ENCODE results near the gene KCNC1. TPM values are rescaled to one million over a fixed set of nuclear protein-coding genes. Genes with fewer than 3 reads are reported as not detected.

KCNC1 gene
- total RNA-seq, 2 experiments from 2014 or later, result not detected

DNA sequence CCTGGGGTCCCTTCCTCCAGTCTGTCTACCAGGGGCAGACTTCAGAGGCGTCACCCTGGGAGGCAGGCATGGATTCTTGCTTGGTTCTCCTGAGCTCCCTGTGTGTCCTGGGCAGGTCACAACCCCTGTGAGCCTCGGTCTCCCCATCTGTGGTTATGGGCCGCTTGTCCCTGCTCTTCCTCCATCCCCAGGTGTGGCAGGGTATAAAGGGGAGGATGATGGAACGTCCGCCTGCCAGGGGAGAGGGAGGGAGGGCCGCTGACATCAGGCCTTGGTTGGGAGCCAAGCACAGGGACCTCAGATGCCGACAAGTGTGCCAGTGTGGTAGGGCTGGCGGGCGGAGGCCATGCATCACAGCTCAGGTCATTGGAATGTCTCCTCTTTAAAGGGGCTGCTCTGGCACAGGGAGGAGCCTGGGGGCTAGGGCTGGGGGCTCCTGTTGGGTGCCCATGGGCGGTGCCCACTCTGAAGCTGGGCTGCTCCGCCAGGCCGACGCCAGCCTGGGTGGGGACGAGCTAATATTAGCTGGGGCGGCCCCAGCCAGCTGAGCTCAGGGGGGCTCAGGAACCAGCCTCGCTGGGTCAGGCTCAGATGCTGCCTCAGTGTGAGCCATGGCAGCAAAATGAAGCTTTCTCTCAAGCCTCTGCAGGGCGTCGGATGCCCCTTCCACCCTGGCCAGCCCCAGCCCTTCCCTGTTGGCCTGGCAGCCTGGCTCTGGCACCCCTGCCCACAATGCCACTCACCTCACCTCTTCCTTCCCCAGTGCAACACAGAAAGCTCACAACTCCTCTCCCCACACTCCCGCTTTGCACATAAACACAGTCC lies 12.8 kb downstream of the KCNC1 start:
- ATAC-seq, result no peak
- H3K27ac Mint-ChIP-seq, result no peak overlapping the region
- CTCF ChIA-PET, result interaction anchor here (1.4 to 1.5 kb wide), 2 partner anchors 16 kb away, joined by 3 to 7 read pairs; no protein-coding TSS in a partner anchor

DNA sequence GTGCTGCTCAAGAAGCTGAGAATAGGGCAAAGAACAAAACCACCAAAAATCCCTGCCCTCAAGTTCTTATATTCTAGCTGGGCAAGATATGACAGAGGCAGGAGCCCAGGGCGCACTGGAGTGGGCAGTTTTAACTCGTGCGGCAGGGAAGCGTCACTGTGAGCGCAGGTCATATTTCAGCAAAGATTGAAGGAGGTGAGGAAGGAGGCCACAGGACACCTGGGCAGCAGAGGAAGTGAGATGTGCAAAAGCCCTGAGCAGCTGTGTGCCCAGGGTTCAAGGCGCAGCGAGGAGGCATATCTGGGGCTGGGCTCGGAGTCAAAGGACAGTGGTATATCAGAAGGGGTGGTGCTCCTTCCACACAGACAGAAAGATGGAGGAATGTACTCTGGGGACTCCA lies 13.5 kb downstream of the KCNC1 start:
- no peaks in the 10 kb centered on the region for H3K9me3 Mint-ChIP-seq (ENCODE audit: low read depth)
- ATAC-seq, result no peak
- H3K36me3 Mint-ChIP-seq, result no peaks in the 10 kb centered on the region
- no peak overlapping the region for H3K27ac Mint-ChIP-seq
- H3K4me3 Mint-ChIP-seq, result no peak overlapping the region
- CTCF ChIA-PET, result interaction anchor here (1.4 kb wide), 1 partner anchor 17 kb away, joined by 3 read pairs; no protein-coding TSS in a partner anchor
- H3K27me3 Mint-ChIP-seq, result peaks cover 6% of the 10 kb centered on the region
- DNase-seq, result no peak
- no peaks in the 10 kb centered on the region for H3K4me1 Mint-ChIP-seq

More for the DNA sequence above, 12.8 kb downstream of the KCNC1 start:
- Mint-ChIP-seq H3K4me1 (no peaks in the 10 kb centered on the region), H3K27me3 (peaks cover 6% of the 10 kb centered on the region), H3K9me3 (ENCODE audit: low read depth) (no peaks in the 10 kb centered on the region), H3K36me3 (no peaks in the 10 kb centered on the region), H3K4me3 (no peak overlapping the region)
- DNase-seq, result no peak

DNA sequence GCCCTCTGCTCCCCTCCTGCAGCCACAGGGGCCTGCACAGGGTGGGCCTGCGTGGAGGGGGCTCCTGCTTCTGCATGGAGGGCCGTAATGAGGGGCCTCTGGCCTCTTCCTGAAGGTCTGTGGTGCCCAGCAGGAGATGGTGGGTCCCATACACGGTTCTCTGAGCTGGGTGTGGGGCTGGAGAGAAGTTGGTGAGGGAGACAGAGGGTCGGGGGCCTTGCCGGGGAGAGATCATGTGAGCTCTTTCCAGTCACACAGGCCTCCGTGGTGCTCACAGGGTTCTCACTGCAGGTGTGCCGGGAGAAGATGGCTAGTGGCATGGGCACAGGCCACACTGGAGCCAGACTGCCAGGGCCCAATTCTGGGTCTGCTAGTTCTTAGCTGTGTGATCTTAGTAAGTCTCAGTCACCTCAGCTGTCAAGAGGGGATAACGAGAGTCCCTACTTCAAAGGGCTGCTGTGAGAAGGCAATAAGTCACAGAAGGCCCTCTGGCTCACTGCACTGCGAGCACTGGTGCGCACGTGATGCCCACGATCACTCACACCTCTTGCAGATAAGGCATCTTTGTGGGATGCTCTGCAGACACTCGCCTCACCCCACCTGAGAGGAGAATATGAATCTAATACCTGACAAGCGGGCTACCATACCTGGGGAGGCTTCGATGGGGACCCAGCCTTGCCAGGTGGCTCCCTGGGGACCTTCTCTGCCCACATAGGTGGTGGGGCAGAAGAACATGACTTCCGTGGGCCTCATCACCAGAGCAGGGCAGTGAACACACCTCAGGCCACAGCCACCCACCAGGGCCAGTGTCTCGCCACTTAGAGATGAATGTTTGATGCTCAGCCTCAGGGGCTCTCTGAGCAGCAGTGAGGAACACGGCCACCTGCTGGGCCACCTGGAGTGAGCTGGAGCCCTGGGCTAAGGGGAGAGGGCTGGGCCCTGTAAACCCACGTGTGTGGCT lies 14.5 kb downstream of the KCNC1 start:
- H3K4me3 Mint-ChIP-seq, result no peak overlapping the region
- ATAC-seq (no peak), DNase-seq (no peak)
- peaks cover 8% of the 10 kb centered on the region for H3K27me3 Mint-ChIP-seq
- H3K36me3 Mint-ChIP-seq, result no peaks in the 10 kb centered on the region
- H3K4me1 Mint-ChIP-seq, result no peaks in the 10 kb centered on the region
- CTCF ChIA-PET, result interaction anchor here (1.4 kb wide), 1 partner anchor 18 kb away, joined by 3 read pairs; no protein-coding TSS in a partner anchor
- H3K9me3 Mint-ChIP-seq (ENCODE audit: low read depth), result no peaks in the 10 kb centered on the region
- H3K27ac Mint-ChIP-seq, result no peak overlapping the region

DNA sequence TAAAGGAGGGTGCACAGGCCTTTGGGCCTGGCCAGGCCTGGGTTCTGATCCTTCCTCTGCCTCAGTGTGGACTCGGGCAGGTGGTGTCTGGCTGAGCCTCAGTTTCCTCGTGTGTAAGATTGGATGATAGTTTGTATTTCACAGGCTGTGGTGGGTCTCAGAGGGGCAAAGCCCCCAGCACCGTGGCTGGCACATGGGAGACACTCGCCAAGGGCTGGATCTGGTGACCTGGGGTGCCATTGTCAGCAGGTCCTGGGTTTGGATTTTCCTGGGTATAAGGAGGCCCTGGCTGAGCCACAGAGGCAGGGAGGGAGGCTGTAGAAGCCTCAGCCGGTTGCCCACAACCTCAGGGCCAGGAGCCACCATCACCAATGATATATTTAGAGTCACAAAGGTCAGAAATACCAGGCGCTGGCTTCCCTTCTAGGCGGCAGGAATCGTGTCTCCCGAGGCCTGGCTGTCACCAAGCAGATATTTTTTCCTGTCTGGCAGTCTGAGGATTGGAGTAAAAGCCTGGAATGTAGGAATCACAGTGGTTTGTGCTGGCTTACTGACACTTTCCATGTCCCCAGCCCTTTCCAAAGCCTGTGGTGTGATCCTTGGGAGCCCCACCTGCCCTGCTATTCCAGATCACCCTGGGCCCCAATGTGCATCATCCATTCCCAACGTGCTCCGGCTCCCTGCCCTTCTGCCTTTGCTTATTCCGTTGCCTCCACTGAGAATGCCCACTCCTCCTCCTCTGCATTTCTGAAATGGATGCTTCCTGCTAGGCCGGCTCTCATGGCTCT lies 15.6 kb downstream of the KCNC1 start:
- CTCF ChIA-PET, result no interaction called here

DNA sequence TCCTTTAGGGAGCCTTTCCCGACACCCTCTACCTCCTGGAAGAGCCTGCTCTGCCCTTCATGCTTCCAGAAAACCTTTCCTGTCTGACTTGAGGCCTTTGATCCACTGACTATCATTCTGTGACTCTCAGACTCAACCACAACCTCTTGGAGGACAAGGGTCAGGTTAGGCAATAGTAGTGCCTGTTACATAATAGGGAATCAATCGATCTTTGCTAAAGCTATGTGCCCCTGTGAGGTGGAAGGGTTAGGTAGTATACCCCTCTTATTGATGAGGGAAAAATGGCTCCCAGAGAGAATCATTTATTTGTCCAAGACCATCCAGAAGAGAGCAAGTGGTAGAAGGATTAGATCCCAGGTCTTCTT lies 16.2 kb downstream of the KCNC1 start:
- Mint-ChIP-seq H3K27me3 (peaks cover 13% of the 10 kb centered on the region), H3K27ac (no peak overlapping the region), H3K4me1 (no peaks in the 10 kb centered on the region), H3K36me3 (no peaks in the 10 kb centered on the region), H3K9me3 (ENCODE audit: low read depth) (no peaks in the 10 kb centered on the region), H3K4me3 (no peak overlapping the region)
- CTCF ChIA-PET, result no interaction called here
- DNase-seq, result no peak
- ATAC-seq, result no peak

More for the DNA sequence above, 15.6 kb downstream of the KCNC1 start:
- no peak for DNase-seq
- H3K4me1 Mint-ChIP-seq, result no peaks in the 10 kb centered on the region
- no peaks in the 10 kb centered on the region for H3K9me3 Mint-ChIP-seq (ENCODE audit: low read depth)
- H3K27ac Mint-ChIP-seq, result no peak overlapping the region
- H3K4me3 Mint-ChIP-seq, result no peak overlapping the region
- no peak for ATAC-seq
- H3K36me3 Mint-ChIP-seq, result no peaks in the 10 kb centered on the region
- H3K27me3 Mint-ChIP-seq, result peaks cover 12% of the 10 kb centered on the region

DNA sequence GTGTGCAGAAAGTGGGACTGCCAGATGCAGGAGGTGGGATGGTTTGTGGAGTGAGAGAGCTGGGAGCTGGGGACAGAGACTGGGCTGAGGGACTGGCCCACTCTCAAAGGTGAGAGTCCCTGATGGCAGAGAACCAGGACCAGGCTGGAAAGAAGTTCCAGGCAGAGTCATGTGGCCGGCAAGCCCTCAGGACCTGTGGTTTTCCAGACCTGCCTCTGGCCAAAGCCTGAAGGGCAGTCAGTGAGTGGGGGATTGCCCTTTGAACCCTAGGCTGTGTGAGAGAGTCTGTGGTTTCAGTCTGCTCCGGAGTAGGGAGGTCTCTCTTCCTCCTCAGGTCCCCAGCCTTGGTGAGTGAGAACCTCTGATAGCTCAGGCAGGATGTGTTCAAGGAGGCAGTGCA lies 17.0 kb downstream of the KCNC1 start:
- CTCF ChIA-PET, result no interaction called here
- H3K27me3 Mint-ChIP-seq, result peaks cover 13% of the 10 kb centered on the region
- no peak overlapping the region for H3K27ac Mint-ChIP-seq
- no peak for ATAC-seq
- H3K9me3 Mint-ChIP-seq (ENCODE audit: low read depth), result no peaks in the 10 kb centered on the region
- no peaks in the 10 kb centered on the region for H3K36me3 Mint-ChIP-seq
- H3K4me3 Mint-ChIP-seq, result no peak overlapping the region
- no peak for DNase-seq
- no peaks in the 10 kb centered on the region for H3K4me1 Mint-ChIP-seq

DNA sequence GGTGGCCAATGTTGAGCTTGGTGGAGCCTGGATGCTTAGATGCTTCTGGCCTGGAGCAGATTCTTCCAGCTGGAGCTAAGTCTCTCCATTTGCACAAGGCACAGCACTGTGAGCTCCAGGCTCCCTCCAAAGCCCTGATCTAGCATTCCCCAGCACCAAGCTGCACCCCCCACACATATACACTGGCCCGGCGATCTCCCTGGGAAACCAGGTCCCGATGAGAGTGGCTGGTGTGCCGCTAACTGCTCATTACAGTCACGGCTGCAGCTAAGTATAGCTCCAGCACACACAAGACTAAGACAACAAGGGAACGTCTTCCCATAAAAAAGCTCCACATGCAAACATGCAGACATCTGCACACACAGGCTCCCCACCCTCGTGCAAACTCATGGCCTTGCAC lies 17.6 kb downstream of the KCNC1 start:
- peaks cover 13% of the 10 kb centered on the region for H3K27me3 Mint-ChIP-seq
- no peaks in the 10 kb centered on the region for H3K9me3 Mint-ChIP-seq (ENCODE audit: low read depth)
- ATAC-seq (no peak), DNase-seq (no peak)
- H3K36me3 Mint-ChIP-seq, result no peaks in the 10 kb centered on the region
- no peak overlapping the region for H3K4me3 Mint-ChIP-seq
- CTCF ChIA-PET, result no interaction called here
- no peaks in the 10 kb centered on the region for H3K4me1 Mint-ChIP-seq
- H3K27ac Mint-ChIP-seq, result no peak overlapping the region

DNA sequence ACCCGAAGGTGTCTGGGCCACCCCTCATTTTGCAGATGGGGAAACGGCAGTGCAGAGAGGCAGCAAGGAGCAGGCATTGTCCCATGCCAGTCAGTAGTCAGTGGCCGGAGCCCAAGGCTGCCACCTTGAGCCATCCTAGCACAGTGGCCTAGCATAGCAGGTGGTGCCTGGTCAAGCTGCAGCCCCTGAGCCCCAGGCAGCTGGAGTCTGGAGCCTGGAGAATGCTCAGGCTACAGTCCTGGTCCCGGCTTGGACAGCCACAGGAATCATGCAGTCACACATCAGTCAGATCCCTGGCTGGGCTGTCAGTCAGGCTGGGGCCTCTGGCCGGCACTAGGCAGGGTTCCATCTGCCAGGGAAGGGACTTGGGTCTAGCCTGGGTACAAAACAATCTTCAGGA lies 18.6 kb downstream of the KCNC1 start:
- Mint-ChIP-seq H3K4me1 (no peaks in the 10 kb centered on the region), H3K27me3 (peaks cover 14% of the 10 kb centered on the region), H3K27ac (no peak overlapping the region), H3K36me3 (no peaks in the 10 kb centered on the region), H3K4me3 (no peak overlapping the region), H3K9me3 (ENCODE audit: low read depth) (no peaks in the 10 kb centered on the region)
- CTCF ChIA-PET, result no interaction called here
- no peak for DNase-seq
- ATAC-seq, result no peak

DNA sequence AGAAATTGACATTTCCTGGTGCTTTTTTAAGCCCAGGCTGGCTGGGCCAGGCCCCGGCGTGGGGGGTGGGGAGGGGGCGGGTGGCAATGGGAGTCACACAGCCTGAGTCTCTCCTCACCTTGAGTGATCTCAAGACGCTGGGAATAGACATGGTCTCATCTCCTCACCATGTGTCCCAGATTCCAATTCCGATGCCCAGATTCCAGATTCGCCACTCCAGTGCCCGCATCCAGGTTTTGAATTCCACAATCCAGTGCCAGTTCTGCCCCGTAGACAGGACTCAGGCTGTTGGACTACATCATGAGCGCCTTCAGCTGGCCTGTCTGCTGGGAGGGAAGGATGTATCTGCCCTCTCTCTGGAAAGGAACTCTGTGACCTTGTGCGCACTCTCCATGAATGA lies 19.1 kb downstream of the KCNC1 start:
- Mint-ChIP-seq H3K4me1 (no peaks in the 10 kb centered on the region), H3K36me3 (no peaks in the 10 kb centered on the region), H3K27me3 (peaks cover 15% of the 10 kb centered on the region), H3K27ac (no peak overlapping the region), H3K4me3 (no peak overlapping the region), H3K9me3 (ENCODE audit: low read depth) (no peaks in the 10 kb centered on the region)
- CTCF ChIA-PET, result no interaction called here
- ATAC-seq (no peak), DNase-seq (no peak)

DNA sequence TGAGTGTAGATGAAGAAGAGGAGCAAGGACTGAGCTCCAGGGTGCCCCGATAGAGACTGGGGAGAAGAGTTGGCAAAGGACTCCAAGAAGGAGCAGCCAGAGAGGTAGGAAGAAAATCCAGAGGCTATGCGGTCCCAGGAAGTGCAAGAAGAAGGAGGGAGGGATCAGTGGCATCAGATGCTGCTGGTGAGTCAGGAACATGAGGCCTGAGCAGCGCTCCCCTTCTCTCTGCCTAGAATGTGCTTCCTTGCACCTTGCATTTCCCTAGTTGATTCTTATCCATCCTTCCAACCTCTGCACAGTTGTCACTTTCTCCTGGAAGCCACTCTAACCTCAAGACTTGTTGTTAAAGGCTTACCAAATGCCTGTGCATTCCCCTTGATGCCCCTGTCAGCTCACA lies 21.3 kb downstream of the KCNC1 start:
- H3K4me1 Mint-ChIP-seq, result no peaks in the 10 kb centered on the region
- DNase-seq (no peak), ATAC-seq (no peak)
- no peak overlapping the region for H3K27ac Mint-ChIP-seq
- CTCF ChIA-PET, result no interaction called here
- peaks cover 11% of the 10 kb centered on the region for H3K27me3 Mint-ChIP-seq
- no peak overlapping the region for H3K4me3 Mint-ChIP-seq
- H3K36me3 Mint-ChIP-seq, result no peaks in the 10 kb centered on the region
- no peaks in the 10 kb centered on the region for H3K9me3 Mint-ChIP-seq (ENCODE audit: low read depth)

DNA sequence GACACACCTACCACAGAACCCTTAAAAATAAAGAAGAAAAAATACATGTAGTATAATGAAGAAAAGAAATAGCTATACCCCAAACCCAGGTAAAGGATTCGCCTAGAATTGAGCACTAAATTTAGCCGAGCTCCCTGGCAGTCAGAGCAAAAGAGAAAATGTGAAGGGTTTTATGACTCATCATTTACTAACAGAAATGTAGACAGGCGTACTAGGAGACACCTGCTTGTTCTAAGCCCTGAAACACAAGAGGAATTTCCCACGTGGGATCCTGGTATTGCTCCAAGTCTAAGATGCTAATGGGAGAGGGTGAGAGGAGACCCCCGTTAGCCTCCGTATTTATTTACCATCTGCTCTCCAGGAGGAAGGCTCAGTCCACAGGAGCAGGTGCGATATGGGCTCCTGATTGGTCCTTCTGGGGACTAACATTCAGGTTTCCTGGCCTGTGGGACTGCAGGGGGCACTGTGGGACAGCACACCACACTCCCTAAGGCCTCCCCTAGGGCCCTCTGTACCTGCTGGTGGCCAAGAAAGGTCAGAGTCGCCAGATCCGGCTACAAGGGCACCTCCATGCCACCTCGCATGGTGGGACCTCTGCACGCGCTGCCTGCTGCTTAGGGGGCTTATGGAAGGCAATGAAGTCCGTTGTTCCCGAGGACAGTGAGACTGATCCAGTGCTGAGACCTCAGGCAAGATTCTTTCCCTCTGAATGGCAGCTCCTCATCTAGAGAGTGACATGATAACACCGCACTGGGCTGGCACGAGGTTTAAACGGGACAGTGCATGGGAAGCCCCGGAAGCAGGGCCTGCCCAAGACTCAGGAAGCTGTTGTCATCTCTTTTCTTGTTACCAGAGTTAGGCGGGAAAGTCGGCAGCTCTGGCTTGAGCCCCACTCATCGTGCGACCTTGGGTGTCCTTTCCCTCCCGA lies 25.8 kb downstream of the KCNC1 start:
- Mint-ChIP-seq H3K27ac (no peak overlapping the region), H3K27me3 (peaks cover 2% of the 10 kb centered on the region), H3K36me3 (no peaks in the 10 kb centered on the region), H3K4me3 (no peak overlapping the region), H3K4me1 (no peaks in the 10 kb centered on the region), H3K9me3 (ENCODE audit: low read depth) (no peaks in the 10 kb centered on the region)
- CTCF ChIA-PET, result interaction anchor here (0.7 to 3.1 kb wide), 4 partner anchors 29 to 346 kb away, joined by 3 to 19 read pairs (median 4); partner anchors contain the start of gene SAAL1
- ATAC-seq (peak; percentile 76), DNase-seq (peak; percentile 59)

DNA sequence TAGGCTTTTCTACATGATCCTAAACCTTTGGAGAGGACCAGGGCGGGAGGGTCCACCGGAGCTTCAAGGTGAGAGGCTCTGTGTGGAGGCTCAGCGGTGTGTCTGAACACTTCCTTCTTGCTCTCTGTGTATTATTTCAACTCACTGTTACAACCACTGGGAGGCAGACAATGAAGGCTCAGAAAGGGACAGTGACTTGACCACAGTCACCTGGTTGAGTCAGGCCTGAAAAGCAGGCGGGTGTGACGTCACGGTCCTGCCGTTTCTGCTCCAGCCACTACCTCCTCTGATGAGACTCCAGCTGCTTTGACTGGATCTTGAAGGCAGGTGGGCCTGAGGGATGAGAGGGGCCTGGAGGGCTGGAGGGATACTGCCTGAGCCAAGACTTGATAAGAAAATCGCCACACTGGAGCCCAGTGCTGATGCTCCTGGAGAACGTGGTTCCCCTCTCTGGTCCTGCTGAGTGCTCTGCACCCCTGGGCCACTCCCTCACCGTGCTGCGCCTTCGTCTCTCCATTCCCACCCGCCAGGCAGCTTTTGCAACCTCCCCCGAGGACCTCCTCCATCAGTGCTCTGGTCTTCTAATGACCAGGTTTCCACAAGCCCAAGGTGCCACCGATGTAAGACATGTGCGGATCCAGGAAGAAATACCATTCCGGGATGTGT lies 27.9 kb downstream of the KCNC1 start:
- H3K27ac Mint-ChIP-seq, result no peak overlapping the region
- H3K9me3 Mint-ChIP-seq (ENCODE audit: low read depth), result no peaks in the 10 kb centered on the region
- ATAC-seq, result peak; percentile 42
- no peak for DNase-seq
- H3K36me3 Mint-ChIP-seq, result no peaks in the 10 kb centered on the region
- H3K4me1 Mint-ChIP-seq, result no peaks in the 10 kb centered on the region
- CTCF ChIA-PET, result interaction anchor here (1.4 kb wide), 1 partner anchor 344 kb away, joined by 3 read pairs; the partner anchor contains the start of gene SAAL1
- no peak overlapping the region for H3K4me3 Mint-ChIP-seq
- H3K27me3 Mint-ChIP-seq, result peaks cover 2% of the 10 kb centered on the region

All from activated CD8-positive, alpha-beta memory T cell treated with anti-CD3 and anti-CD28 coated beads, Interleukin-2, amount 10 ng/mL, durations not matched to agents 7 days and 5 days (primary cell).